HG03565 (cell line): ENCODE results near the gene DCHS1.
"Not testable (repeated sequence)": the region's sequence is repeated elsewhere in the genome, so short reads cannot be mapped to it uniquely, and the experiment has no call there.

Source experiments
- ATAC-seq: cut with Tn5 transposase; IDR thresholded peaks from one replicate; pipeline ENCODE4 v1.9.1; 2021; ENCODE audit warnings: mild to moderate bottlenecking, moderate library complexity; ENCODE audit not compliant: unreplicated experiment

The DCHS1 gene, protein sequence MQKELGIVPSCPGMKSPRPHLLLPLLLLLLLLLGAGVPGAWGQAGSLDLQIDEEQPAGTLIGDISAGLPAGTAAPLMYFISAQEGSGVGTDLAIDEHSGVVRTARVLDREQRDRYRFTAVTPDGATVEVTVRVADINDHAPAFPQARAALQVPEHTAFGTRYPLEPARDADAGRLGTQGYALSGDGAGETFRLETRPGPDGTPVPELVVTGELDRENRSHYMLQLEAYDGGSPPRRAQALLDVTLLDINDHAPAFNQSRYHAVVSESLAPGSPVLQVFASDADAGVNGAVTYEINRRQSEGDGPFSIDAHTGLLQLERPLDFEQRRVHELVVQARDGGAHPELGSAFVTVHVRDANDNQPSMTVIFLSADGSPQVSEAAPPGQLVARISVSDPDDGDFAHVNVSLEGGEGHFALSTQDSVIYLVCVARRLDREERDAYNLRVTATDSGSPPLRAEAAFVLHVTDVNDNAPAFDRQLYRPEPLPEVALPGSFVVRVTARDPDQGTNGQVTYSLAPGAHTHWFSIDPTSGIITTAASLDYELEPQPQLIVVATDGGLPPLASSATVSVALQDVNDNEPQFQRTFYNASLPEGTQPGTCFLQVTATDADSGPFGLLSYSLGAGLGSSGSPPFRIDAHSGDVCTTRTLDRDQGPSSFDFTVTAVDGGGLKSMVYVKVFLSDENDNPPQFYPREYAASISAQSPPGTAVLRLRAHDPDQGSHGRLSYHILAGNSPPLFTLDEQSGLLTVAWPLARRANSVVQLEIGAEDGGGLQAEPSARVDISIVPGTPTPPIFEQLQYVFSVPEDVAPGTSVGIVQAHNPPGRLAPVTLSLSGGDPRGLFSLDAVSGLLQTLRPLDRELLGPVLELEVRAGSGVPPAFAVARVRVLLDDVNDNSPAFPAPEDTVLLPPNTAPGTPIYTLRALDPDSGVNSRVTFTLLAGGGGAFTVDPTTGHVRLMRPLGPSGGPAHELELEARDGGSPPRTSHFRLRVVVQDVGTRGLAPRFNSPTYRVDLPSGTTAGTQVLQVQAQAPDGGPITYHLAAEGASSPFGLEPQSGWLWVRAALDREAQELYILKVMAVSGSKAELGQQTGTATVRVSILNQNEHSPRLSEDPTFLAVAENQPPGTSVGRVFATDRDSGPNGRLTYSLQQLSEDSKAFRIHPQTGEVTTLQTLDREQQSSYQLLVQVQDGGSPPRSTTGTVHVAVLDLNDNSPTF (N-terminal part only)

GRCh38 chr11:6655790-6656583 lies at the start of gene DCHS1:
DCHS1 (minus strand) TSS chr11:6655809; CDS start chr11:6641613, 14,196 bp downstream.
- ATAC-seq = no peak

- no peak for ATAC-seq
These were observed 47.8 kb upstream of the DCHS1 start for GRCh38 chr11:6703247-6704063.

DNA sequence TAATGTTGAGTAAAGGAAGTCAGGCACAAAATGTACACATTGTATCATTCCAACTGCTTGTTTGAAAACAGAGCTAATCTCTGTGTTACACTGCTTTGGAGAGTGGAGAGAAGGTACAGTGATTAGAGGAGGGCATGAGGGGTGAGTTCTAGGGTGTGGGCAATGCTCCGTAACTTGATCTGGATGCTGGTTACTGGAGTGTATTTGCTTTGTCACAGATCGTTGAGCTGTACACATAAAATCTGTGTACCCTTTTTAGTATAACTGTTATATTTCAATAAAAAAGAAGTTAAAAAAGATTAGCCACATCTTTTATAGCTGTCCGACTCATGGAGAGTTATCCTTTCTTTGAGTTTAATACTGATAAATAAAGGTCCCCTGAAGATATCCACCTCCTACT lies 46.3 kb upstream of the DCHS1 start:
- ATAC-seq = not testable (repeated sequence)

DNA sequence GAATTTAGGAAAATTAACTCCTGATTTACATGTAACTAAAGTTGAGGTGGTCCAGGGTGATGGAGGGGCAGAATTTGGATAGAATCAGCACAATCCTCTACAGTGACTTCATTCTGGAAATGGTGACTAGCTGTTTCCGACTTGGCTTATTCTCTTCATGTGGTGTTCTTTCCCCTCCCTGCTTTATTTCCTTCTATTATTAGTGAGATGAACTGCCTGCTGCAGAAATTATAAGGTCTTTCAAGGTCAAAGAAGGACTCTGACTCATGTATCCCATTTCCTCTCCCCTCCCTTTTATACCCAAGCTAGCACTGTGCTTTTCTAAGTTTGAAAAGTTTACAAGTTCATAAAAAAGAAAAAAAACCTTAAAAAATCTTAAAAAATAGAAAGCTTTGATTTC lies 39.8 kb upstream of the DCHS1 start:
- no peak for ATAC-seq

GRCh38 chr11:6694229-6694535 lies 38.6 kb upstream of the DCHS1 start:
- no peak for ATAC-seq

GRCh38 chr11:6693342-6694228 lies 38.0 kb upstream of the DCHS1 start:
- no peak for ATAC-seq

GRCh38 chr11:6692128-6692527 lies 36.5 kb upstream of the DCHS1 start:
- no peak for ATAC-seq

DNA sequence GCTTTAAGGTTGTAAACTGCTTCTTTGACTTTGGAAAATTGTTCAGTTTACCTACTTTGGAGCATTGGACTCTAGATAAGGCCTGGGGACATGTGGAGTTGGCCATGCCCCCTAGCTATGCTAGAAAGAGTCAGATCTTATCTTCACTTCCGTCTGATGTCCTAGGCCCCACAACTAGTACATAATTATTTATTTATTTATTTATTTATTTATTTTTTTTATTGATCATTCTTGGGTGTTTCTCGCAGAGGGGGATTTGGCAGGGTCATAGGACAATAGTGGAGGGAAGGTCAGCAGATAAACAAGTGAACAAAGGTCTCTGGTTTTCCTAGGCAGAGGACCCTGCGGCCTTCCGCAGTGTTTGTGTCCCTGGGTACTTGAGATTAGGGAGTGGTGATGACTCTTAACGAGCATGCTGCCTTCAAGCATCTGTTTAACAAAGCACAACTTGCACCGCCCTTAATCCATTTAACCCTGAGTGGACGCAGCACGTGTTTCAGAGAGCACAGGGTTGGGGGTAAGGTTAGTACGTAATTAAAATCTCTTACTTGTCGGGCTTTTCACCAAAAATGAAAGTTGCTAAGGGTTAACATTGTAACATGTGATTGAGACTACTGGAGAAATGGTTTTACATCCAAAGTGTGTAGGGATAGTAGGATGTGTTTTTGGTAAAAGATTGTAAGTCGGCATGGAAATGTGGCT lies 35.0 kb upstream of the DCHS1 start:
- ATAC-seq = not testable (repeated sequence)

DNA sequence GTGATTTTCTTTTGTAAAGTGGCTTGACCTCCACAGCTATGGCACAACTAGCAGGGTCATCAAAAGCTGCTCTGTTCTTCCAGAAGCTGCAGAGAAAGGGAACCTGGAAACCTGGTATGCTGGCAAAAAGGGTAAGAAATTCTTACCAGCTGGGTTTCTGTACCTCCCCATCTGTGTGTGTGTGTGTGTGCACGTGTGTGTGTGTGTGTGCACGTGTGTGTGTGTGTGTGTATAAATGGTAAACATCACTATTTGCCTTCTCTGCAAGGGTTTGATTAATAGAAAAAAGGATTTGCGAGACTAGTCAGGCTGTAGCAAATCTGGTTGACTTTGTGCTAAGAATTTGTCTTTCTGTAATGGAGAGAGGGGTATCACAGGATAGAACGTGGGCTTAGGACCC lies 32.3 kb upstream of the DCHS1 start:
- no peak for ATAC-seq

GRCh38 chr11:6686006-6686405 lies 30.4 kb upstream of the DCHS1 start:
- no peak for ATAC-seq

DNA sequence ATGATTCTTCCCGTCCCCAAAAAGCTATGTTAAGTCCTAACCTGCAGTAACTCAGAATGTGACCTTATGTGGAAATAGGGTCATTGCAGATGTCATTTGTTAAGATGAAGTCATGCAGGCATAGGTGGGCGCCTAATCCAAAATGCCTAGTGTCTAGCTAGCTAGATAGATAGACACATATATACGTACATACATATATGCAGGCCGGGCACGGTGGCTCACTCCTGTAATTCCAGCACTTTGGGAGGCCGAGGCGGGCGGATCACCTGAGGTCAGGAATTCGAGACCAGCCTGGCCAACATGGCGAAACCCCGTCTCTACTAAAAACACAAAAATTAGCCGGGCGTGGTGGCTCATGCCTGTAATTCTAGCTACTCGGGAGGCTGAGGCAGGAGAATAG lies 28.5 kb upstream of the DCHS1 start:
- ATAC-seq = not testable (repeated sequence)

DNA sequence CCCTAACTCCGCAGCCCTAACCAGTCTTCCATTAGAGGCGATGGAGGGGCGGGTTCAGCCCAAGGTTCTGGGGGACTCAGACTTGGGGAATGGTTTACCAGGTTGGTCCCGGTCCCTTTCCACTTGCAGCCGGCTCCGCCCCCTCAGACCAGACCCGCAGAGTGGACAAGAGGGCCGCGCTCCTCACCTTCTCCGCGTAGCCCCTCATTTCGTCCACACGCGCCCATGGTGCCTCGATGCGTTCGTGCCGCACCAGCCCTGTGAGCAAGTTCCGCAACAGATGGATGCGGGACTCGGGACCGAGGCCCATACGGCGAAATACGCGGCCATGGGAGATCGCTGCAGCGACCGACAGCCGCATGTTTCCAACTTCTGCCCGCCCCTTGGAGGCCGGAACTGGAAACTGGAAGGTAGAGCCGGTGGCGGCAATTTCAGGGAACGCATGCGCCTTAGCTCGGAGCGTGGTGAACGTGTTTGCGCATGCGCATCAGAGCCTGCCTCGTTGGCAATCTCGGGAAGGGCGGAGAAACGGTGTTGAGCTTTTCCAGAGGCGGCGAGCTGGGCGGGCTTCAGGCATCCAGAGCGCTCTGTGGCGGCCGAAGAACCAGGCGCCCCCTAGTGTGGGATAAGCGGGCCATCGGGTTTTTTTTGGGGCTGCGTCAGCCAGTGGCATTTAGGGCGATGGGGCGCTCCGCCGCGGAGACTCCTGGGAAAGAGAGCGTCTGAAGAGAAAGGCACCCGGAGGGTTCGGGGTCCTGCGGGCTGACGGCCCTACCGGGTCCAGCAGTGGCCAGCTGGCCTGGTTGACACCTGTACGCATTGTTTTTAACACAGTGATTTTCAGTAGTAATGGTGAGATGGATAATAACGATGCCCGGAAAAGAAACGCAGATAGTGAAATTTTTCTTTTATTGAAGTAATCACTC lies 27.6 kb upstream of the DCHS1 start, which contains the start of gene MRPL17:
Gene MRPL17 (minus strand): TSS at position 405 of the 926 bp plus-strand sequence. CDS start 44 bp downstream, at position 361.
- peak; percentile 82 for ATAC-seq

- ATAC-seq = no peak
These were observed 27.0 kb upstream of the DCHS1 start for GRCh38 chr11:6682591-6682935.

- no peak for ATAC-seq
These were observed 26.3 kb upstream of the DCHS1 start for GRCh38 chr11:6681949-6682348.

GRCh38 chr11:6681505-6681904 lies 25.9 kb upstream of the DCHS1 start:
- no peak for ATAC-seq

DNA sequence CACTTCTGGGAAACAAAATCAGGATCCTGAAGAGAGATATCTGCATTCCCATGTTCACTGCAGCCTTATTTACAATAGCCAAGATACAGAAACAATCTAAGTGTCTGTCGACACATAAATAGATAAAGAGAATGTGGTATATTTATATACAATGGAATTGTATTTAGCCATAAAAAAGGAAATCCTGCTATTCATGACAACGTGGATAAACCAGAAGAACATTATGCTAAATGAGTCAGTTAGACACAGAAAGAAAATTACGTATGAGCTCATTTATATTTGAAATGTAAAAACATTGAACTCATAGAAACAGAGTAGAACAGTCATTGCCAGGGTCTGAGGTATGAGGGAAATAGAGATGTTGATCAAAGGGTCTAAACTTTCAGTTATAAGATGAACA lies 21.4 kb upstream of the DCHS1 start:
- ATAC-seq = no peak

DNA sequence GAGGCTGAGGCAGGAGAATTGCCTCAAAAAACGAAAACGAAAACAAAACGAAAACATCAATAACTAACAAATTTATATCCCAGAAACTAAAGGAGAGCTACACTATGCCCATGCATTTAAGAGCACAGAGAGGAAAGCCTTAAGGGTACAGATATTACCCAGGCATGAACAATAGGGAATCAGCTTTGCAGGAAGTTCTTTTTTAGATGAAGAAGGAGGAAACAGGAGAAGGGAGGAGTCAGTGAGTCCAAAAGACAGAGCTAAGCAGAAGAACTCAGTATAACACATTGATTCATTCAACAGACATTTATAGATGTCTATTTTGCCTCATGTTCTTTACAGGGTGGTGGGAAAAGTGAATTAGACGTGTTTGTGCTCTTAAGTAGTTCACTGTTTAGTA lies 19.3 kb upstream of the DCHS1 start:
- ATAC-seq = no peak
